GM21390 (cell line): ENCODE measurements around the gene LNX2.

Source experiments
- ATAC-seq: cut with Tn5 transposase; IDR thresholded peaks from one replicate; pipeline ENCODE4 v1.9.1; 2021; ENCODE audit not compliant: unreplicated experiment

LNX2 gene

GRCh38 chr13:27570906-27571305, 49.4 kb downstream of the LNX2 start:
- ATAC-seq: no peak

GRCh38 chr13:27569405-27569804, 50.9 kb downstream of the LNX2 start:
- no peak for ATAC-seq

- ATAC-seq: no peak
These were observed 54.5 kb downstream of the LNX2 start for GRCh38 chr13:27565818-27566217.

- ATAC-seq: no peak
These were observed 57.9 kb downstream of the LNX2 start for GRCh38 chr13:27562457-27562856.

GRCh38 chr13:27559719-27560118, 60.6 kb downstream of the LNX2 start:
- ATAC-seq: no peak

- no peak for ATAC-seq
These were observed 64.2 kb downstream of the LNX2 start for GRCh38 chr13:27556109-27556508.

GRCh38 chr13:27551562-27551961, 68.8 kb downstream of the LNX2 start:
- ATAC-seq: no peak

- no peak for ATAC-seq
These were observed 70.8 kb downstream of the LNX2 start for GRCh38 chr13:27549406-27549981.

GRCh38 chr13:27542220-27542619, 78.1 kb downstream of the LNX2 start:
- no peak for ATAC-seq

GRCh38 chr13:27541386-27541785, 78.9 kb downstream of the LNX2 start:
- no peak for ATAC-seq

GRCh38 chr13:27536361-27537101, 83.8 kb downstream of the LNX2 start:
- ATAC-seq: no peak

GRCh38 chr13:27535546-27535945, 84.8 kb downstream of the LNX2 start:
- ATAC-seq: no peak

- ATAC-seq: no peak
These were observed 85.3 kb downstream of the LNX2 start for GRCh38 chr13:27534981-27535380.

- ATAC-seq: no peak
These were observed 86.0 kb downstream of the LNX2 start for GRCh38 chr13:27534108-27534980.

GRCh38 chr13:27533155-27533643, 87.1 kb downstream of the LNX2 start:
- ATAC-seq: no peak

- ATAC-seq: no peak
These were observed 91.4 kb downstream of the LNX2 start for GRCh38 chr13:27528908-27529307.

- ATAC-seq: no peak
These were observed 93.8 kb downstream of the LNX2 start for GRCh38 chr13:27526516-27526915.

GRCh38 chr13:27524981-27525975, 95.1 kb downstream of the LNX2 start:
- no peak for ATAC-seq

GRCh38 chr13:27523346-27524073, 96.8 kb downstream of the LNX2 start:
- no peak for ATAC-seq

GRCh38 chr13:27522847-27523246, 97.5 kb downstream of the LNX2 start:
- no peak for ATAC-seq
